ENCODE results near the gene FCGR1A. TPM values are rescaled to one million over a fixed set of nuclear protein-coding genes. Genes with fewer than 3 reads are reported as not detected.
"Not testable (repeated sequence)": the region's sequence is repeated elsewhere in the genome, so short reads cannot be mapped to it uniquely, and the experiment has no call there.

Gene FCGR1A
- total and polyA plus RNA-seq, 2 of the 8 experiments (the other 6 are each of a cell fraction or from before 2014, with no cell fraction given), result not detected

DNA sequence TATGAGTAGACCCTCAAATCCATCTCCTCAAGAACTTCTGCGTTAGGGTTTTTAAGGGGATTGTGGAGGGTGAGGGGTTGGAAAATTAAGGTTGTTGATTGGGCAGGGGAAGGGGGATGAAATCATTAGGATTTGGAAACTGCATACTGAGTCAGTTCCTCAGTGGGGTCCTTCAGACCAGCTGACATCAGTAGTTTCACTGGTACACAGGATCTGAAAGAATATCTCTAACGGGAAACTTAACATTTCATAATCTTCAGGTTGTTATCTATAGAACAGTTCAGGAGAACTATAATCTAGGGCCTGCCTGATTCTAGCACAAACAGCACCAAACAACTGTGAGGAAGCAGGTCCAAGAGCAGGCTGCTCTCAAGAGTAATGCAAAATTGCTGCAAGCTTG is 27.2 kb upstream of the FCGR1A start:
- H3K56ac ChIP-seq (replicated peaks; ENCODE audit: insufficient read length, low read depth, low read length); H3K4ac ChIP-seq (replicated peaks; ENCODE audit: insufficient read length, low read depth, low read length); H3K14ac ChIP-seq (ENCODE audit: insufficient read length); H3K9ac ChIP-seq (replicated peaks in 1 of 4; ENCODE audit: extremely low read depth in 1 of 4, low read depth in 3 of 4, low read length in 3 of 4); H4K8ac ChIP-seq (ENCODE audit: extremely low read depth, insufficient read depth, low read length); H3K27ac ChIP-seq (ENCODE audit: low read depth, low read length); H4K5ac ChIP-seq (ENCODE audit: insufficient read length, low read depth, low read length); H3K9me3 ChIP-seq (ENCODE audit: insufficient read depth in 2 of 2, low read depth in 1 of 2, low read length in 1 of 2); H3K36me3 ChIP-seq (ENCODE audit: control insufficient read depth in 2 of 4, insufficient read depth in 4 of 4, low read length in 3 of 4); H2AK5ac ChIP-seq (ENCODE audit: low read depth, low read length); H2BK12ac ChIP-seq (ENCODE audit: low read depth, low read length); H3K4me3 ChIP-seq (ENCODE audit: extremely low read depth in 1 of 4, insufficient read depth in 2 of 4, low read depth in 3 of 4, low read length in 4 of 4); DNase-seq (ENCODE audit: low read depth in 1 of 2, low spot score in 2 of 2); H3K79me2 ChIP-seq (ENCODE audit: control insufficient read depth in 1 of 2, insufficient read depth in 2 of 2, low read length in 2 of 2); H2BK5ac ChIP-seq (ENCODE audit: low read depth, low read length); H3K27me3 ChIP-seq (replicated peaks in 1 of 4; ENCODE audit: control insufficient read depth in 3 of 4, extremely low read depth in 1 of 4, insufficient read depth in 3 of 4, low read length in 3 of 4); H2BK20ac ChIP-seq (ENCODE audit: low read length); H3K23me2 ChIP-seq (ENCODE audit: low read depth, low read length); H3K23ac ChIP-seq (ENCODE audit: insufficient read length); H2BK15ac ChIP-seq (ENCODE audit: low read length); POLR2A ChIA-PET (ENCODE audit: partially characterized antibody); FAIRE-seq; H3K18ac ChIP-seq (ENCODE audit: extremely low read depth, low read length); H2BK120ac ChIP-seq (replicated peaks; ENCODE audit: low read depth, low read length); H3K4me2 ChIP-seq (ENCODE audit: insufficient read depth in 1 of 2, low read depth in 2 of 2, low read length in 2 of 2); H2AFZ ChIP-seq (ENCODE audit: low read length); CTCF ChIA-PET (ENCODE audit: partially characterized antibody); H3K4me1 ChIP-seq (replicated peaks in 1 of 4; ENCODE audit: control insufficient read depth in 3 of 4, insufficient read depth in 4 of 4, low read length in 3 of 4); H3K79me1 ChIP-seq (ENCODE audit: low read depth, low read length); H4K91ac ChIP-seq (replicated peaks; ENCODE audit: insufficient read length, low read length); H4K20me1 ChIP-seq (replicated peaks in 1 of 2; ENCODE audit: control insufficient read depth in 1 of 2, insufficient read depth in 2 of 2, low read length in 2 of 2): not testable (repeated sequence)
- 89% methylated on average over 2 of the region's 2 CpGs; no CpG with 5 or more reads in 1 of the 2 experiments for WGBS, 2 experiments (ENCODE audit: extremely low coverage in 1 of 2, insufficient coverage in 1 of 2, insufficient read length in 1 of 2, insufficient replicate concordance in 2 of 2, low coverage in 1 of 2, low lambda C conversion rate in 2 of 2, missing lambda C conversion rate in 1 of 2)

DNA sequence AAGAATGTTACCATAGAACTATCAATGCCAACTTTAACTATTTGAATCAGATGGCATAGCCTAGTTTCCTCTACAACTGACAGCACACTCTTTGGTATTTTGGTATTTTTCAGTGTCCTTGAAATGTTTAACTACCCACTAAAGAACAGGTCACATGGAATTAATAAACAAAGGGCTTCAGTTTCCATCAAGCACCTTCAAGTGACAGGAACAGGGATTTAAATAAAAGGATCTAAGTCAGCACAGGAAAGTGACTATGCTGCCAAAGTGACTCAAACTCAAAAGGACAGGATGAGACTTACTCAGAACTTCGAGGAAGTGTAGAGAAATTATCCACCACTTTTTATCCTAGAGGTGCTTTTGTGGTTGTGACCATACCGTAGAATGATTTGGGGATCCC is 20.2 kb upstream of the FCGR1A start:
- H3K18ac ChIP-seq (ENCODE audit: extremely low read depth, low read length); H2AK5ac ChIP-seq (ENCODE audit: low read depth, low read length); H3K79me1 ChIP-seq (ENCODE audit: low read depth, low read length); H3K56ac ChIP-seq (replicated peaks; ENCODE audit: insufficient read length, low read depth, low read length); H3K4me3 ChIP-seq (ENCODE audit: extremely low read depth in 1 of 4, insufficient read depth in 2 of 4, low read depth in 3 of 4, low read length in 4 of 4); H3K23me2 ChIP-seq (ENCODE audit: low read depth, low read length); H2BK20ac ChIP-seq (ENCODE audit: low read length); POLR2A ChIA-PET (ENCODE audit: partially characterized antibody); H2BK5ac ChIP-seq (ENCODE audit: low read depth, low read length); FAIRE-seq; H3K4ac ChIP-seq (replicated peaks; ENCODE audit: insufficient read length, low read depth, low read length); H3K4me2 ChIP-seq (ENCODE audit: insufficient read depth in 1 of 2, low read depth in 2 of 2, low read length in 2 of 2); H3K79me2 ChIP-seq (ENCODE audit: control insufficient read depth in 1 of 2, insufficient read depth in 2 of 2, low read length in 2 of 2); H4K5ac ChIP-seq (ENCODE audit: insufficient read length, low read depth, low read length); H3K9ac ChIP-seq (replicated peaks in 1 of 4; ENCODE audit: extremely low read depth in 1 of 4, low read depth in 3 of 4, low read length in 3 of 4); H3K4me1 ChIP-seq (replicated peaks in 1 of 4; ENCODE audit: control insufficient read depth in 3 of 4, insufficient read depth in 4 of 4, low read length in 3 of 4); H3K14ac ChIP-seq (ENCODE audit: insufficient read length); H4K20me1 ChIP-seq (replicated peaks in 1 of 2; ENCODE audit: control insufficient read depth in 1 of 2, insufficient read depth in 2 of 2, low read length in 2 of 2); H3K27ac ChIP-seq (ENCODE audit: low read depth, low read length); CTCF ChIA-PET (ENCODE audit: partially characterized antibody); H2BK15ac ChIP-seq (ENCODE audit: low read length); H3K27me3 ChIP-seq (replicated peaks in 1 of 4; ENCODE audit: control insufficient read depth in 3 of 4, extremely low read depth in 1 of 4, insufficient read depth in 3 of 4, low read length in 3 of 4); H4K8ac ChIP-seq (ENCODE audit: extremely low read depth, insufficient read depth, low read length); H2BK12ac ChIP-seq (ENCODE audit: low read depth, low read length); H4K91ac ChIP-seq (replicated peaks; ENCODE audit: insufficient read length, low read length); H2BK120ac ChIP-seq (replicated peaks; ENCODE audit: low read depth, low read length); H3K23ac ChIP-seq (ENCODE audit: insufficient read length); DNase-seq (ENCODE audit: low read depth in 1 of 2, low spot score in 2 of 2); H2AFZ ChIP-seq (ENCODE audit: low read length); H3K9me3 ChIP-seq (ENCODE audit: insufficient read depth in 2 of 2, low read depth in 1 of 2, low read length in 1 of 2); H3K36me3 ChIP-seq (ENCODE audit: control insufficient read depth in 2 of 4, insufficient read depth in 4 of 4, low read length in 3 of 4): not testable (repeated sequence)
- 86% methylated on average over 1 of the region's 2 CpGs; no CpG with 5 or more reads in 1 of the 2 experiments for WGBS, 2 experiments (ENCODE audit: extremely low coverage in 1 of 2, insufficient coverage in 1 of 2, insufficient read length in 1 of 2, insufficient replicate concordance in 2 of 2, low coverage in 1 of 2, low lambda C conversion rate in 2 of 2, missing lambda C conversion rate in 1 of 2)
